Measurements from ENCODE around the gene STX1A.

- TF ChIP-seq CTCF (IDR thresholded peaks at IDR 0.05) (no peak), POLR2A (IDR thresholded peaks at IDR 0.05) (no peak)
These were observed 39.8 kb downstream of the STX1A start for GRCh38 chr7:73679709-73680108.
